Skeletal muscle satellite cell (primary cell): Measurements from ENCODE around the gene KRTAP1-5.
"Not testable (repeated sequence)": the region's sequence is repeated elsewhere in the genome, so short reads cannot be mapped to it uniquely, and the experiment has no call there.

ENCODE experiments used
- H3K27me3 ChIP-seq: 2 replicates; pipeline ENCODE4 v1.7.0; 2013; ENCODE audit warnings: low read length; ENCODE audit not compliant: control insufficient read depth, insufficient read depth
- H3K36me3 ChIP-seq: 2 replicates; pipeline ENCODE4 v1.7.0; 2013; ENCODE audit warnings: mild to moderate bottlenecking, control low read depth, low read length; ENCODE audit not compliant: insufficient read depth
- H3K4me1 ChIP-seq: 2 replicates; pipeline ENCODE4 v1.7.0; 2013; ENCODE audit warnings: low read length; ENCODE audit not compliant: control insufficient read depth, insufficient read depth
- H3K4me2 ChIP-seq: 2 replicates; pipeline ENCODE4 v1.7.0; 2013; ENCODE audit warnings: mild to moderate bottlenecking, low read length
- H3K4me3 ChIP-seq: 2 replicates; pipeline ENCODE4 v1.7.0; 2013; ENCODE audit warnings: low read length
- H3K9ac ChIP-seq: 2 replicates; pipeline ENCODE4 v1.7.0; 2013; ENCODE audit warnings: mild to moderate bottlenecking, low read depth, low read length, moderate library complexity
- H3K9me3 ChIP-seq: replicated peaks from 2 replicates; pipeline ENCODE4 v1.7.0; 2013; ENCODE audit warnings: mild to moderate bottlenecking, control low read depth, low read length

KRTAP1-5 gene

DNA sequence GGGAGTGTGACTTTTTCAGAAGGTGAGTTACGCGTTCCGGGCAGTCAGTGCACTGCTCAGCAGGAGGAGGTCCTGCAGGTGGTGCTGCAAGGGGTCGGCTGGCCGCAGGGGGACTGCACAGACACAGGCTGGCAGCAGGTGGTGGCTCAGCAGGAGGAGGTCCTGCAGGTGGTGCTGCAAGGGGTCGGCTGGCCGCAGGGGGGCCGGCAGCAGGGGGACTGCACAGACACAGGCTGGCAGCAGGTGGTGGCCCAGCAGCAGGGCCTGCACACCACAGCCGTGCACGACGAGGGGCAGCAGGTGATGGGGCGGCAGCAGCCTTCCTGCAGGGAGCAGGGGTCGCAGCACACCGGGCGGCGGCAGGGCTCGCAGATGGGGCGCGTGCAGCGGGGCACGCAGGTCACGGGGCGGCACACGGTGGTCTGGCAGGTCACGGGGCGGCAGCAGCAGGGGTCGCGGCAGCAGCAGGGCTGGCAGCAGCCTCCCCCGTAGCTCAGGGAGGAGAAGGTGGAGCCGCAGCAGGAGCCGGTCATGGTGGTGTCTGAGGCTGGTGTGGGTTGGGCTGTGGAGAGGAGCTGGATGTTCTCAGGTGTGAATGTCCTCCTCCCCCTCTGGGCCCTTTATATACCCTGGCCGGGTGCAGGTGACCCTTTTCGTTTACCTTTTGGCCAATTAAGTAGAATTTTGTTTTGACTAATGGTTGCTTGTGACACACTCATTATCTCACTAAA lies 19.9 kb upstream of the KRTAP1-5 start, which contains the start of gene KRTAP2-1:
Gene KRTAP2-1 (minus strand): TSS at position 582 of the 731 bp plus-strand sequence. CDS start 49 bp downstream, at position 533.
- Histone ChIP-seq H3K9ac (peak within 1 kb of the TSS; percentile 83), H3K4me2 (peak within 1 kb of the TSS; percentile 56), H3K4me3 (peak within 1 kb of the TSS; percentile 0), H3K4me1 (peaks cover 18% of the 10 kb centered on the region)
- H3K9me3 ChIP-seq, H3K36me3 ChIP-seq, H3K27me3 ChIP-seq: not testable (repeated sequence)

DNA sequence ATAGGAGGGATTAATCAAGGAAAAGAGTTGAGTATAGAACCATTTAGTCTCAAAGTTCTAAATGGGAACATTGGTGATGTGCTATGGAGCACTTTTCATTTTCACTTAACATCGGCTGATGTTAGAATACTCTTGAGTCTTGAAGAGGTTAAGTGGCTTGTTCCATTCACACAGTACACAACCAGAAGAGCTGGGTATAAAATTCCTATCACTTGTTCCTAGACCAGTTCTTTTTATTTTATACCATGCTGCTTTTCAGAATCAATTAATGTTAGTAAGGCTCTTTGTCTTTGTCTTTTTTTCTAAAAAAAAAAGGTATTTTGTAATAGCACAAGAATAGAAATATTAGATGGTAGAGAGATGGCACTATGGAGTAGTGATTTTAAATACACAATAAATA lies 15.9 kb upstream of the KRTAP1-5 start:
- Histone ChIP-seq H3K9ac (no peak overlapping the region), H3K27me3 (no peaks in the 10 kb centered on the region), H3K4me2 (no peak overlapping the region), H3K9me3 (no peaks in the 10 kb centered on the region), H3K4me3 (no peak overlapping the region), H3K36me3 (no peaks in the 10 kb centered on the region), H3K4me1 (peaks cover 19% of the 10 kb centered on the region)

DNA sequence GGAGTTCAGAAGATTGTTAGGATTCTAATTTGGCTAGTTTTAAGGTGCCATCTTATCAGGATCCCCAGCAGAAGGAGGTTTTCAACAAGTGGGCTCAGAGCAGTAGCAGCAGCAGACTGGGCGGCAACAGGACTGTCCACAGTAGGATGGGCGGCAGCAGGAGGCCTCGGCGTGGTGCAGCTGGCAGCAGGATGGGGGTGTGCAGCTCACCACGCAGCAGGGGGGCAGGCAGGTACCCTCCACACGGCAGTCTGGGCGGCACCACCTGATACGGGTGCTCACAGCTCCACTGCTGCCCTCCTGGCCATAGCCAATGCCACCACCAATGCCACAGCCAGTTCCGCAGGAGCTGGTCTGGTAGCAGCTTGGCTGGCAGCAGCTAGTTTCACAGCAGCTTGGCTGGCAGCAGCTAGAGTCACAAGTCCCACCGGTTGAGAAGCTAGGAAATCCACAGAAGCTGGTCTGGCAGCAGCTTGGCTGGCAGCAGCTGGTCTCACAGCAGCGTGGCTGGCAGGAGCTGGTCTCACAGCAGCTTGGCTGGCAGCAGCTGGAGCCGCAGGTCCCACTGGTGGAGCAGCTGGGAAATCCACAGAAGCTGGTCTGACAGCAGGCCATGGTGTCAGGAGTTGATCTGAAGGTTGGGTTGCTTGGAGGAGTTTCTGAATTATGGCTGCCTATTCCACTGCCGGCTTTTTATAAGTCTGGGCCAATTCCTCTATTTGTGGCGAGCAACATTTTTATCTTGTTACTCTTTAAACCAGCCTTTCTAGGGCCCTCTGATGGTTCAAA lies 14.0 kb upstream of the KRTAP1-5 start, which contains the start of gene KRTAP1-1:
Gene KRTAP1-1 (minus strand): TSS at position 668 of the 789 bp plus-strand sequence. CDS start 53 bp downstream, at position 615.
- not testable (repeated sequence) for H3K36me3 ChIP-seq, H3K9me3 ChIP-seq, H3K27me3 ChIP-seq
- H3K9ac ChIP-seq: peak within 1 kb of the TSS; percentile 59
- H3K4me1 ChIP-seq: peaks cover 14% of the 10 kb centered on the region
- peak within 1 kb of the TSS; percentile 65 for H3K4me2 ChIP-seq
- H3K4me3 ChIP-seq: peak within 1 kb of the TSS; percentile 44

DNA sequence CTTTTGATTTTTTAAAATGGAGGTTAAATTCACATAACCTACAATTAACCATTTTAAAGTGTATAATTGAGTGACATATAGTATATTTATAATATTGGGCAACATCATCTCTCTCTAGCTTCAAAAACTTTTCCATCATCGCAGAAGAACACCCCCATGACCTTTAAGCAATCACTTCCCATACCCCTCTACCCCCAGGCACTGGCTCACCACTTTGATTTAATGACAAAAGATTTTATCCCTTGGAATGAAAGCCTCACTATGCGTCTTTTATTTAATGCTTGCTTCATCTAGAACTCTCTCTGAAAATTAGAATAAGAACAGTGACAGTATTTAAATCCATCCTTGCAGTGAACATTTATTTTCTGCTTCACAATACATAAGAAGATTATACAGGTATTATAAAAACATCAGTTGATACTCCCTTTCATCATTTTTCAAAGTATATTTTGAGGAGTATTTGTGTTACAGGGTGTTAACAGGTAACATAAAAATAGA lies 10.9 kb upstream of the KRTAP1-5 start:
- Histone ChIP-seq H3K27me3 (no peaks in the 10 kb centered on the region), H3K9ac (no peak overlapping the region), H3K4me2 (no peak overlapping the region), H3K9me3 (no peaks in the 10 kb centered on the region), H3K36me3 (no peaks in the 10 kb centered on the region), H3K4me1 (peaks cover 14% of the 10 kb centered on the region), H3K4me3 (no peak overlapping the region)

DNA sequence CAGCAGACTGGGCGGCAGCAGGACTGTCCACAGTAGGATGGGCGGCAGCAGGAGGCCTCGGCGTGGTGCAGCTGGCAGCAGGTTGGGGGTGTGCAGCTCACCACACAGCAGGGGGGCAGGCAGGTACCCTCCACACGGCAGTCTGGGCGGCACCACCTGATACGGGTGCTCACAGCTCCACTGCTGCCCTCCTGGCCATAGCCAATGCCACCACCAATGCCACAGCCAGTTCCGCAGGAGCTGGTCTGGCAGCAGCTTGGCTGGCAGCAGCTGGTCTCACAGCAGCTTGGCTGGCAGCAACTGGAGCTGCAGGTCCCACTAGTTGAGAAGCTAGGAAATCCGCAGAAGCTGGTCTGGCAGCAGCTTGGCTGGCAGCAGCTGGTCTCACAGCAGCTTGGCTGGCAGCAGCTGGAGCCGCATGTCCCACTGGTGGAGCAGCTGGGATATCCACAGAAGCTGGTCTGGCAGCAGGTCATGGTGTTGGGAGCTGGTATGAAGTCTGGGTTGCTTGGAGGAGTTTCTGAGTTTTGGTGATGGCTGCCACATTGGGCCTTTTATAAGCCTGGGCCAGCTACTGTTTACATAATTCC lies 7.4 kb upstream of the KRTAP1-5 start, which contains the start of gene KRTAP1-3:
Gene KRTAP1-3 (minus strand): TSS at position 529 of the 590 bp plus-strand sequence. CDS start 53 bp downstream, at position 476.
- H3K36me3 ChIP-seq, H3K9me3 ChIP-seq, H3K27me3 ChIP-seq, H3K4me1 ChIP-seq, H3K4me3 ChIP-seq, H3K9ac ChIP-seq, H3K4me2 ChIP-seq: not testable (repeated sequence)

DNA sequence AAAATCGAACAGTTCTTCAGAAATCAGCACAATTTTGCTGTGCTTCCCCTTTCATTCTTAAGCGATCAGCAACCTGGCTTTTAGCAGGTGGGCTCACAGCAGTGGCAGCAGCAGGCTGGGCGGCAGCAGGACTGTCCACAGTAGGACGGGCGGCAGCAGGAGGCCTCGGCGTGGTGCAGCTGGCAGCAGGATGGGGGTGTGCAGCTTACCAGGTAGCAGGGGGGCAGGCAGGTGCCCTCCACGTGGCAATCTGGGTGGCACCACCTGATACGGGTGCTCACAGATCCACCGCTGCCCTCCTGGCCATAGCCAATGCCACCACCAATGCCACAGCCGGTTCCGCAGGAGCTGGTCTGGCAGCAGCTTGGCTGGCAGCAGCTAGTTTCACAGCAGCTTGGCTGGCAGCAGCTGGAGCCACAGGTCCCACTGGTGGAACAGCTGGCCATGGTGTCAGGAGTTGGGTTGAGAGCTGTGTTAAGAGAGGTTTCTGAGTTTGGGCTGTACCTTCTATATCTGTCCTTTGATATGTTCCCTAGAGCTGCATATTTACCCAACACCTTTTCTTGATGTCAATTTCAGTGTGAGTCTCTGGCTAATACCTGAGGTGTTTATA lies 2.7 kb upstream of the KRTAP1-5 start, which contains the start of gene KRTAP1-4:
Gene KRTAP1-4 (minus strand): TSS at position 563 of the 613 bp plus-strand sequence. CDS start 117 bp downstream, at position 446.
- Histone ChIP-seq H3K4me2 (no peak within 1 kb of the TSS), H3K4me3 (no peak within 1 kb of the TSS), H3K27me3 (no peaks in the 10 kb centered on the region), H3K36me3 (no peaks in the 10 kb centered on the region), H3K9ac (no peak within 1 kb of the TSS), H3K9me3 (no peaks in the 10 kb centered on the region), H3K4me1 (peaks cover 18% of the 10 kb centered on the region)

DNA sequence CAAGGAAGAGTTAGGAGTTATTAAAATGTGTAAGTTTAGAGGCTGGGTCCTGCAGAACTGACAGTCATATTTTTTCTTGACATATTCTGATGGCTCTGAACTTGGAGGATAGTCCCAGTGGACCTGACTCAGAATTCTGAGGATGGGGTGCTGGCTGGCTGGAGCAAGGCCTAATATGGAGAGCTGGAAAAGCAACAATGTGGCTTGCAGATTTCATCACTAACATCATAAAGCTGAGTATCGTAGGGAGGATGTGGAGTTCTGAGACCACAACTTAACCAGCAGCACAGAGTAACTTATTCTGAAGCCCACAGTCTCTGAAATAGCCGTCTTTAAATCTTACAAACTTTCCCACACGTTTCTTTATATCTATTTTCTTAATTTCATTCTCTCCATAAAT lies 2.3 kb downstream of the KRTAP1-5 start:
- Histone ChIP-seq H3K4me3 (no peak overlapping the region), H3K4me1 (peaks cover 18% of the 10 kb centered on the region), H3K9ac (no peak overlapping the region), H3K4me2 (no peak overlapping the region), H3K36me3 (no peaks in the 10 kb centered on the region), H3K27me3 (no peaks in the 10 kb centered on the region), H3K9me3 (no peaks in the 10 kb centered on the region)

DNA sequence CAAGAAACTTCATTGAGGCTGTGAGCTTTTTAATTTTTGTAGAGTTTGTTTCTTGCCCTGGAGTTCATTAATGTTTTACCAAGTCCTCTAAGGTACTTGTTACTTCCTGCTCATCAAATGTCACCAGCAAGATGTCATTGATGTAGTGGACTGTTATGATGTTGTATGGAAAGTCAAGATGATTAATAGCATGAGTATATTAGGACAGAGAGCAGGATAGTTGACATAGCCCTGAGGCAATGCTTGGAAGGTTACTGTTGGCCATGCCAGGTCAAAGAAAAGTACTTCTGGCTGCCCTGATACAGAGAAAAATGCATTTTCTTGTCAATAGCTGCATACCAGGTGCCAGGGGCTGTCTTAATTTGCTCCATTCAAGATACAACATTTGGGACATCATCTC lies 6.7 kb downstream of the KRTAP1-5 start:
- Histone ChIP-seq H3K4me2 (no peak overlapping the region), H3K27me3 (no peaks in the 10 kb centered on the region), H3K9ac (no peak overlapping the region), H3K4me3 (no peak overlapping the region), H3K9me3 (no peaks in the 10 kb centered on the region), H3K4me1 (no peaks in the 10 kb centered on the region), H3K36me3 (no peaks in the 10 kb centered on the region)

DNA sequence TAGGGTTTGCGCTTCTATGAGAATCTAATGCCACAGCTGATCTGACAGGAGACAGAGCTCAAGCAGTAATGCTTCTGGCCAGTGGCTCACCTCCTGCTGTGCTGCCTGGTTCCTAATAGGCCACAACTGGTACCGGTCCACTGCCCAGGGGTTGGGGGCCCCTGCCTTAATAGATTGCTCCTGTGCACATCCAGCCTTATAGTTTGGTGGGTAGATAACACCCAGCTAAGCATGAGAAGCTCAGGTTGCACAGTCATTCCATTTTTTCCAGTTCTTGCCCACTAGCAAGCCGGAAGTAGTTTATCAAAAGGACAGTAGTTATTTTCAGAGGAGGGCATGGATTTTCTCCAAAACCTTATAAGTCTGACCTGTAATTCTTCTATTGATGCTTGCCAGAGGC lies 7.6 kb downstream of the KRTAP1-5 start:
- Histone ChIP-seq H3K9me3 (no peaks in the 10 kb centered on the region), H3K4me3 (no peak overlapping the region), H3K27me3 (no peaks in the 10 kb centered on the region), H3K4me1 (no peaks in the 10 kb centered on the region), H3K36me3 (no peaks in the 10 kb centered on the region), H3K4me2 (no peak overlapping the region), H3K9ac (no peak overlapping the region)

DNA sequence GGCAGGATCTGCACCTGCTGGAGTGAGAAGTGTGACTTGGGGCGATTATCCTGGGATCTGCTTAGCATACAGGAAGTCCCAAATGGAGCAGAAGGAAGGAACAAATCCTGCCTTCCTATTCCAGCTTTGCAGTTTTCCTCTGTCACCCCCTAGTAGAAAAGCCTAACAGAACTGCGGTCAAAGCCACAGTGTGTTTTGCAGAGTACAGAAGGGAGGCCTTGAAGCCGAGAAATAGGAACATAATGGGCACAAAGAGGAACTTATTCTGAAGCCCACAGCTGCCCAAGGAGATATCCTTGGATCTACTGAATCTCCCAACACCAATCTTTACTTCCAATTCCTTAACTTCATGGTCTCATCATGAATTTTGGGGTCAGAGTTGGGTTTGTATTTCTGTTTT lies 8.5 kb downstream of the KRTAP1-5 start:
- H3K27me3 ChIP-seq: no peaks in the 10 kb centered on the region
- H3K4me1 ChIP-seq: peaks cover 3% of the 10 kb centered on the region
- H3K9ac ChIP-seq: no peak overlapping the region
- no peak overlapping the region for H3K4me3 ChIP-seq
- H3K36me3 ChIP-seq: no peaks in the 10 kb centered on the region
- no peaks in the 10 kb centered on the region for H3K9me3 ChIP-seq
- H3K4me2 ChIP-seq: no peak overlapping the region
